Right lobe of liver (tissue), 4 donors: ENCODE results near the gene GALNT2.

Experiments
- CTCF ChIP-seq, 4 donors: fragments of 200-600 bp in 3 of 4; fragments of 450-650 bp in 1 of 4; IDR thresholded peaks; one replicate each; pipeline versions ENCODE4 v1.5.1 to v1.8.0; 2016 to 2022; ENCODE audit warnings: antibody characterized with exemption in 4 of 4, mild to moderate bottlenecking in 2 of 4
- POLR2A ChIP-seq: fragments of 450-650 bp; IDR thresholded peaks from one replicate; pipeline ENCODE4 v1.6.1; 2017; ENCODE audit warnings: antibody characterized with exemption, mild to moderate bottlenecking
- donor health status: DM: no; HTN: no; CAD: no.
- donor health status: DM: no; HTN: no; CAD: no.
- donor health status: DM: no; HTN: yes; CAD: no.

GRCh38 chr1:230145505-230145899 lies 78.5 kb downstream of the GALNT2 start:
- no peak for TF ChIP-seq CTCF (IDR thresholded peaks at IDR 0.05)
- TF ChIP-seq POLR2A = no peak
